Dermis blood vessel endothelial cell (primary cell): ENCODE measurements around the gene TLX2. TPM values are rescaled to one million over a fixed set of nuclear protein-coding genes. Genes with fewer than 3 reads are reported as not detected.

ENCODE experiments used
- DNase-seq: peaks from one replicate; pipeline ENCODE4 v3.0.0; 2010
- total RNA-seq: library from RNA; depleted of rRNA; stranded (reverse); fragments of >200 nt; gene quantifications from 2 replicates; pipeline ENCODE4 v1.2.3, GENCODE V29; 2014

The TLX2 gene
- total RNA-seq, 1 donor from 2014 or later = 0.17 TPM

GRCh38 chr2:74496997-74497776 is 17.1 kb upstream of the TLX2 start:
- no peak for DNase-seq

DNA sequence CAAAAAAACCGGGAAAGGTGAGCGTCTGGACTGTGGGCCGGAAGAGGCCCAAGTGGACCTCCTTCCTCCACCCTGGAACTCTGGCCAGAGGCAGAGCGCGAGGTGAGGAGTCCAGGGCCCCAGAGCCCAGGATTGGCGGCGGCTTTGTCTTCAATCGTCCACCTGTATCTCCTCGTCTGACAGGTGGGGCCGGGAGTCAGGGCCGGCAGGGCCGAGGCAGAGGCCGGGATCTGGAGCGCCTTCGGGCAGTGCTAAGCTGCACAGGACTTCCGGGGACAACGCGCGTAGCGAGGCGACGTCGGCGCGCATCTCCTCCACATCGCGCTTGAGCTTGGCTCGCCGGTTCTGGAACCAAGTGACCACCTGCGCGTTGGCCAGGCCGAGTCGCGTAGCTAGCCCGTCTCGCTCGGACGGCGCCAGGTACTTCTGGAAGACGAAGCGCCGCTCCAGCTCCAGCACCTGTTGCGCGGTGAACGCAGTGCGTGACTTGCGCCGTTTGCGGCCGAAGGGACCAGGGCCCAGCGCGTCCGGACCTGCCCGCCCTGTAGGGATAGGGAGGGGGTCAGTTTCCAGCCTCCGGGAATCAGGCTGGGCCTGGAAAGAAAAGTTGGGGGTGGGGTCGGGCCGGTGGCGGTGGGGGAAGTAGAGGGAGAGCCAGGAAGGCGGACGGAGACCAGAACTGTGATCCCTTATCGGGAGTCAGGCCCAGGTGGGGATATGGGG is 16.3 kb upstream of the TLX2 start:
- DNase-seq = peak; percentile 30

DNA sequence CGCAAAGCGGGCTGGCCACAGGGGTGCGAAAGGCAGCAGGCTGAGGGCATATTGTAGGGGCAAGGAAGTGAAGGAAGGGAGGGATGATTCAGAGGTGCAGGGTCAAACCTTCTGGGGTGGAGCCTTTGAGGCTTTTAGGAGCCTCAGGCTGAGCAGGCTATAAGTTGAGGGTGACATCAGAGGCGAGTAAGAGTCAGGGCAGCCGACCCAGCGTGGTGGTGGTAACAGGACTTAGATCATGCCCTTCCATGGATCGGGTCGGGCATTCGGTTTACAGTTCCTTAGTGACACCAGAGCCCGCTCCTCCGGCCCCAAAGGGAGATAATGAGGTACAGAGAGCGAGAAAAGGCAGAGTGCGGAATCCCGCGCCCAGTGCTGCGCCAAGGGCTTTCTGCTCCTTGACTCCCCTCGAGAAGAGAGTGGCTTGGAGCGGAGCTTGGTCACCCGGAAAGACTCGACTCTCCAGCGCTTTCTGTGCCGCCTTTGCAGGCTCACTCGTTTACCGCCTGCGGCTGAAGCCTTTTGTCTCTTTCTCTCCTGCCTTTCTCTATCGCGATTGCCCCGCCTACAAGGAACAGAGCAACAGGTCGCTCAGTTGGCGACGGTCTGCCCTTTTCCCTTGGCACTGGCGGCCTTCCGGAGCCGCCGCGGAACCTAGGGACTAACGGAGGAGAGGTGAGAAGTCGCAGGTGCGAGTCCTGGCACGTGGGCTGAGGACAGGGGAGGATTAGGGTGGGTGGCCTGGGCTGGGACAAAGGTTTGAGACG is 15.6 kb upstream of the TLX2 start:
- DNase-seq = peak; percentile 43

DNA sequence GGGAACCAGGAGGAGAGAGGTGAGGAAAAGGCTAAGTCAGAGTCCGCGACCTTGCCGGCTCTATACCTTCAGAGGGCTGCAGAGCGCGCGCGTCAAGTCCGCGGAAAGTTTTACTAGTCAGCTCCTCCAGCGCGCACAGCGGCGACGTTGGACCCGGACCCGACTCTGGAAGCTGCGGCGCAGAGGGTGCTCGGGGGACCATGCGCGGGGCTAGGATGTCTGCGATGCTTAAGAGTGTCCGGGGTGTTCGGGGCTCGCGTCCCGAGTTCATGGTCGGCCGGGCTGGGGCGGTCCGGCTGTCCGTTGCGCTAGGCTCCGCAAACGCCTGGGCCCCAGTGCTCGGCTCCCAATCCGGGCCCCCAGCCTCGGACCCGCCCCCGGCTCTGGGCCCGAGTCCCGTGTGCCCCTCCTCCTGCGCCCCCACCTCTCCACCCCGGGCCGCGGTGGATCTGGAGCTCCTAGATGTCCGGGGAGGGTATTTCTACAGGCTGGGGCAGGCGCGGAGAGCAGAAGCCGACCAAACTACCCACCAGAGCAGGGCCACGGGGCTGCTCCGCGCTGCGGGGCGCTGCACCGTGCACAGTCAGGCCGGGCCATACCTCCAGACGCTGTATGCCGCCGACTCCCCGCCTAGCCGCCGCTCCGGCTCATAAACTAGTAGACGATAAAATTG is 14.8 kb upstream of the TLX2 start, which contains the start of gene LBX2:
LBX2 (minus strand) TSS at position 337 of the 673 bp plus-strand sequence; CDS start at position 271, 66 bp downstream.
- peak; percentile 40 for DNase-seq

- DNase-seq = no peak
Observed at GRCh38 chr2:74499940-74500577, 14.2 kb upstream of the TLX2 start.

- DNase-seq = no peak
Observed at GRCh38 chr2:74500578-74500946, 13.7 kb upstream of the TLX2 start.

DNA sequence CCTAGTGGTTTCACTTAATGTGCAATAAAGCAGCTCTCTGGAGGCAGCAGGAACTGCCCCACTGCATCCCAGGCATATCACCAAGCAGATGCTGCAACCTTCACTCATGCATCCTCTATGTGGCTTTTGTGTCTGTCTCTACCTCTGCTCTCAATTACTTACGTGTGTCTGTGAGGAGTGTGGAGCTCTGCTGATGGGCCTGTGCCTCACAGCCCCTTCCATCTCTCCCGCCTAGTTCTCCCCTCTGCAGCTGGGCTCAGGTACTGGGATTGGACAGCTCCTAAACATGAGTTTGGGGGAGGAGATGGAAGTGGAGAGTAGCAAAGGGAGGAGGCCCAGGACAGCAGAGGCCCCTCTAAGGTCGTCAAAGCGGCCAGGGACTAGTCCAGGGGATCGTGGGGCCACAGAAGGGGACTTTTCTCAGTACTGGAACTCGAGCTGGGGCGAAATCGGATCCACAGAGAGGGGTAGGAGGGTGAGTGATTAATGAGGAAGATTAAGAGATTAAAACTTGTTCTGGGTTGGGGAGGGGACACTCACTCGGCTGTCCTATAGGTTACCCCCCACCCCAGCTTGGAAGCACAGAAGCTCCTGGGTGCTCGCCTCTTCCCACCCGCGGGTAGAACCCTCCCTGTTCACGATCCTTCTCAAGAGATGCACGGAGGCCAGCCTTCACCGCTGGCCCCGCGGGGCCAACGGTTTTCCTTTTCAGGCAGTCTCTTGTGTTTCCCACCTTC is 12.7 kb upstream of the TLX2 start:
- DNase-seq = no peak

- no peak for DNase-seq
Observed at GRCh38 chr2:74502147-74502719, 12.0 kb upstream of the TLX2 start.

GRCh38 chr2:74502720-74503505 is 11.3 kb upstream of the TLX2 start:
- peak; percentile 88 for DNase-seq

- no peak for DNase-seq
Observed at GRCh38 chr2:74503506-74504475, 10.5 kb upstream of the TLX2 start.

DNA sequence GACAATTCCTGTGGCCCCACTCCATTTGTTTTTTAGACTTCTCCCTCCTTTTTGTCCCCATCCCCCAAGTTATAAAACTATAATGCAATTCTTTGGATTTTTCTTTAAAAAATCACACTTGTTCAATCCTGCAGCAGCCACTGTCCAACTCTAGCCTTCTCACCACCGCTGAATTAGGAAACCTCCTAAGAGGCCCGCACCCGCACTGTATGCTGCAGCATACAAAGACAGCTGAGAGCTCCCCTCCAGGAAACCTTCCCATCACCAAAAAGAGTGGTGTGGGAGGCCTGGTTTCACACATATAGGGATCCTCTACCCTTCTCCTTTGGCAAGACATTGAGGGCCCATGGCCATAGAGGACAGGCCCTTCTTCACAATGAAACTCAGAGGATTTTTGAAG is 9.7 kb upstream of the TLX2 start:
- no peak for DNase-seq

DNA sequence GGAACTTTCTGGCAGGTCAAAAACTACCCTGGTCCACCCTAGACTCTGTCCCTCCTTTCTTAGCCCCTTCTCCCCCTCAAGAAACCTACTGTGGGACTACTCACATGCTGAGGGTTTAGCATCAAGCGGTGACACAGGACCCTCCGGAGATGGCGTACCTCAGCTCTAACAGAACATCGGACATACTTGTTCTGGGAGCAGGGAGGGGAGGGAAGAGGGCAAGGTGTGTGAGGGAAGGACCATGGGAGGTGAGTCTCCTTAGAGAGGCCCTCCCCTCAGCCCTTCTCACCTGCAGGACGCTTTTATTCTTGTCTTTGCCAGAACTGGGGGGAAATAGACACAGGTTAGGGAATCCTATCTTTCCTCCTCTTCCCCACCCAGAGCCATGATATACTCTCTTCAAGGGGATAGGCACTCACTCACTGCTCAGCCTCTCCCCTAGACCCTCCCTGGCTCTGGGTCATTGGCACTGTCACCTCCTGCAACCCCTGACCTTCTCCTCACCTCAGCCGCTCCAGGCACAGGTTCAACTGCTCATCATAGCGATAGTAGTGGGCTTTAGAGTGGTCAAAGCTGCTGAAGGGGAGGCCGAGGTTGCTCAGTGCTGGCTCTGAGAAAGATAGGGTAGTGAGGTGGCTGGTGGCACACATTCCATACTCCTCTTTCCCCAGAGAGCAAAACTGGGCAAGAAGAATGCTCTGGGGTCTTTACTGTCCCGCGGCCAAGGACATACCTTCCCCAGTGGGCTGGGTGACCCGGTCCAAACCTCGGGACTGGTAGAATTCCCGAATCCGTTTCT is 8.6 kb upstream of the TLX2 start:
- no peak for DNase-seq

DNA sequence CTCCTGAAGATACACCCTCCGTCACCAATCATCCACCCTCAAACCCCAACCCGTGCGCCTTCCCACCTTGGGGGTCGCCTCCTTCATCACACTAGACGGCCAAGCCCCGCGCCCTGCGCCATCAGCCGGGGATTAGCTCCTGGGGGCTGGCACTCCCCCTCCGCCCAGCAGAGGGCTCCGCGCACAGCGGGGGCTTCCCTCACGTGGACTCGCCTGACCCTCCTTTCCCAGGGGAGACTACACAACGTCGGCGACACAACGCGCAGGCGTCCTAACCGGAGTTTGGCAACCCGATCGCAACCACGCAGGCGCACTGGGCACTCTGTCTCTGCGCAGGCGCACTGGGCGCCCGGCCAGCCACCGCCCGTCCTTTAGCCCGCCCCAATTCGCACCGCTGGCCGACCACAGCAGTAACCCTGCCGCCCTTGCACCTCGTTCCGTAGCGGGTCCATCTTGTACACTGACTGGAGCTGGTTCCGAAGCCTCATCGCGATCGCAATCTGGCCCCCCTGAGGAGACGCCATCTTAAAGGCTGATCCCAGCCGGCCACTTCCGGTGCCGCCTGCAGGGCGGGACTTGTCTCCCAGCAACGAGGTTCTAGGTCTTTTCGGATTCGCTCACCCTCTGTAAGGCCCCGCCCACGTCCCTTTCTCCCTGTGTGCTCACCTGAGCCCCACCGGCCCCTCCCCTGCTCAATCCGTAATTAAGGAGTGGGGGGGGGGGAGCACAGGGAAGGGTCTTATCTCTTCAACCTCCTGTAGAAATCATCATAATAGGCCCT is 6.9 kb upstream of the TLX2 start, which contains the start of gene PCGF1:
PCGF1 (minus strand) TSS at position 551 of the 781 bp plus-strand sequence; CDS start at position 524, 27 bp downstream.
- peak; percentile 98 for DNase-seq

DNA sequence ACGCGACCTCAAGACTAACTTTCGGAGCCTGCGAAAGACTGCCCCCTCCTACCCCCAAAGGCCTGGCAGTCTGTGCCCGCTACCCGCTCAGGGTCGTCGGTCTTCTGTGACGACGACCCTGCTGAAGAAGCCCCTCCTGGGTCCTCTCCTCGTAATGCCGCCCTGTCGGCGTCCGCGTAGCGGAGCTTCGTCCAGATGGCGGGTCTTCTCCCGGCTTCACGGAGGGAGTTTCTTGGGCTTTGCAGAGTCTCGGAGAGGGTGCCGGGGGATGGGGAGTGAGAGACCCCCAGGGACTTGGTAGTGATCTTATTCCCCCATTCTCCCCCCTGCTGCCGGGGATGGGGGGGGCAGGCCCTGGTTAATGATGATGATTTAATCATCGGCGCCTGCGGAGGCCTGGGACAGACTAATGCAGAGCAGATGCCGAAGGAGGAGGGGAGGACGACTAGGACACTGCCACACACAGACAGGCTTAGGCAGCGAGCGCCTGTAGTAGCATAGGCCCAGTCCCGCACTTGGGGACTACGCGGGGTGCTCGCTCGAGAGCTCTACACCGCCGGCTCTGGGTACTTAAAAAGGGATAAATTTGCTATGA is 6.2 kb upstream of the TLX2 start:
- DNase-seq = peak; percentile 30

- no peak for DNase-seq
Observed at GRCh38 chr2:74510272-74510671, 4.0 kb upstream of the TLX2 start.

- no peak for DNase-seq
Observed at GRCh38 chr2:74511104-74511989, 2.9 kb upstream of the TLX2 start.
